HG03521 (cell line): ENCODE measurements around the gene SLC4A9.

Experiments used
- ATAC-seq: cut with Tn5 transposase; IDR thresholded peaks from one replicate; pipeline ENCODE4 v1.9.1; 2021; ENCODE audit warnings: mild to moderate bottlenecking, moderate library complexity; ENCODE audit not compliant: unreplicated experiment

Gene SLC4A9

DNA sequence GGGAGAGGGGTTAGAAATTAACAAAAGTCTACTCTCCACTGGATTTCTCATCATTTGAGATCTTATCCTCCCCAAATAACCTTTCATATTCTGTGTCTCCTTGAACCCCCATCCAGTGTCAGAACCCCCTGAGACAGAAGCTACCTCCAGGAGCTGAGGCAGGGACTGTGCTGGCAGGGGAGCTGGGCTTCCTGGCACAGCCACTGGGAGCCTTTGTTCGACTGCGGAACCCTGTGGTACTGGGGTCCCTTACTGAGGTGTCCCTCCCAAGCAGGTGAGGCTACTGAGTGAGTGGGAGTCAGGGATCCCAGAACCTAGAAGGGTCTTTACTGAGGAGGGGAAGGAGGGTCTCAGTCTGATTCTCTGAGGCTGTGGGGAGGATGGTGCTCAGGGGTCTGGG, 1.9 kb downstream of the SLC4A9 start:
- ATAC-seq = no peak

DNA sequence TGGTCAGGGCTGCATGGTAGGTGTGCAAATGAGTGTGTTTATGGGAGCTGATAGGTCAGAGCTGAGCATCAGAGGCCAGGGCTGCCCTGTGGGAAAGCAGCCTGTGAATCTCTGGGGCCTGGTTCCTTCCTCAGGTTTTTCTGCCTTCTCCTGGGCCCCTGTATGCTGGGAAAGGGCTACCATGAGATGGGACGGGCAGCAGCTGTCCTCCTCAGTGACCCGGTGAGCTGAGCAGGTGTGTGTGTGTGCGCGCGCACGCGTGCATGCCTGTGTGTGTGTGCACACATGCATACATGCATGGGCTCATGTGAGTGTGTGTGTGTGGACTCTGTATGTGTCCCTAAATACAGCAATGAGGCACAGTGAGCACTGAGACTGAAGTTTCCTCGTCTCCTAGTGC, 2.3 kb downstream of the SLC4A9 start:
- no peak for ATAC-seq

DNA sequence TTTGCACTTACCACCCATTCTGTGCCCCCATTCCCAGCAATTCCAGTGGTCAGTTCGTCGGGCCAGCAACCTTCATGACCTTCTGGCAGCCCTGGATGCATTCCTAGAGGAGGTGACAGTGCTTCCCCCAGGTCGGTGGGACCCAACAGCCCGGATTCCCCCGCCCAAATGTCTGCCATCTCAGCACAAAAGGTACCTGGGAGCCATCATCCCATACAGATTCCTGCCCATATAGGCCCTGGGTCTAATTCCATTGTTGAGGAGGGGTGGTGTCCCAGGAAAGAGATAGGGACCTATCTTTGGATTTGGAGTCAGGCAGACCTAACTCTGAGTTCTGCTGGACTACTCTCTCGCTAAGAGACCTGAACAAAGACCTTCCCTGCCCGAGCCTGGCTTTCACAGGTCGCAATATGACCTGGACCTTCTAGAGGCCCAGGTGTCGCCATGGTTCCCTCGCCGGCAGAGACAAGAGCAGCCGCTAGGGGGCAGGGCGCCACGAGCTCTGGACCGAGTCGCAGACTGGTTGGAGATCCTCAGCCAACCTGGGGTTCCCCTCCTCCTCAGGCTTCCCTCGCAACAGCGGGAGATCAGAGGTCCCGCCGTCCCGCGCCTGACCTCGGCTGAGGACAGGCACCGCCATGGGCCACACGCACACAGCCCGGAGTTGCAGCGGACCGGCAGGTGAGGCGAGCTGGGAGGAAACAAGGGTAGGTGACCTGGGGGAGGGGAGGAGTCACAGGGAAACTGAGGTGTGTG, 3.1 kb downstream of the SLC4A9 start:
- ATAC-seq = peak; percentile 88

- ATAC-seq = no peak
These were observed 3.9 kb downstream of the SLC4A9 start for GRCh38 chr5:140363631-140364471.

- no peak for ATAC-seq
These were observed 4.4 kb downstream of the SLC4A9 start for GRCh38 chr5:140364472-140364765.

GRCh38 chr5:140365282-140365681, 5.3 kb downstream of the SLC4A9 start:
- ATAC-seq = no peak

DNA sequence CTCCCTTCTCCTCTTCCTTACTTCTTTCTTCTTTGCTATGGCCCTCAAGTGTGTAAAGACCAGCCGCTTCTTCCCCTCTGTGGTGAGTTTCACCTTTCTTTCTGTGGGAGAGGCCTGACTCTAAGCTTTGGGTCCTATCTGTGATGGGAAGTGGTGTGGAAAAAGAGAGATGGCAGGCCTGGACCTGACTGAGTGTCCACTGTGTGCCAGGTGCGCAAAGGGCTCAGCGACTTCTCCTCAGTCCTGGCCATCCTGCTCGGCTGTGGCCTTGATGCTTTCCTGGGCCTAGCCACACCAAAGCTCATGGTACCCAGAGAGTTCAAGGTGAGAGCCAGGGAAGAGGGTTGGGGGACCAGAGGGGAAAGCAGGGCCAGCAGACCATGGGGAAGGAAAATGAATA, 5.9 kb downstream of the SLC4A9 start:
- ATAC-seq = no peak

DNA sequence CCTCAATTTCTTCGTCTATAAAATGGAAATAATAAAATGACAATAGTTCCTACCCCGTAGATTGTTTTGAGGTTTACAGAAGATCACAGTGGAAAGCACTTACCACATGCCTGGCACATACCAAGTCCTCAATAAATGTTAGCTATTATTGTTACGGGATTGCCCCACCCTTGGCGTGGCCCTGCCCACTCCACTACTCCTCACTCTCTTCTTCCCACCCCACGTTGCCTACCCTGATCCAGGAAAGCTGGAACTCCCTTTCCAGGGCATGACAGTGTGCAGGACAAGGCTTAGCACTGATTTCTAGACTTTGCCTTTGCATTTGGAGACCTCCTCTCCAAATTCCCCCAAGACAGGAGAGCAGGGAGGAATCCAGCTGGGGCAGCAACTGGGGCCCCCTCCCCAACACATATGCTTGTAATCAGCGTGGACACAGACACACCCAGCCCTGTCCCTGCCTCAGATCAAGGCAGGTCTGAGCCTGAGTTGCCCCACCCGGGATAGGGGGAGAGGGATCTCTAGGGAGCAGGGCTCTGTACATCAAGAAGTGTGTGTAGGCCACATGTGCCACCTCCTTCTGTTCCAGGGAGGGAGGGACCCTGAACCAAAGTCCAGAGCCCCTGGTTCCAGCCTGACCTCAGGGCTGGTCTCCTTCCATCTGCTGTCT, 6.7 kb downstream of the SLC4A9 start:
- no peak for ATAC-seq

GRCh38 chr5:140367256-140368013, 7.4 kb downstream of the SLC4A9 start:
- no peak for ATAC-seq

DNA sequence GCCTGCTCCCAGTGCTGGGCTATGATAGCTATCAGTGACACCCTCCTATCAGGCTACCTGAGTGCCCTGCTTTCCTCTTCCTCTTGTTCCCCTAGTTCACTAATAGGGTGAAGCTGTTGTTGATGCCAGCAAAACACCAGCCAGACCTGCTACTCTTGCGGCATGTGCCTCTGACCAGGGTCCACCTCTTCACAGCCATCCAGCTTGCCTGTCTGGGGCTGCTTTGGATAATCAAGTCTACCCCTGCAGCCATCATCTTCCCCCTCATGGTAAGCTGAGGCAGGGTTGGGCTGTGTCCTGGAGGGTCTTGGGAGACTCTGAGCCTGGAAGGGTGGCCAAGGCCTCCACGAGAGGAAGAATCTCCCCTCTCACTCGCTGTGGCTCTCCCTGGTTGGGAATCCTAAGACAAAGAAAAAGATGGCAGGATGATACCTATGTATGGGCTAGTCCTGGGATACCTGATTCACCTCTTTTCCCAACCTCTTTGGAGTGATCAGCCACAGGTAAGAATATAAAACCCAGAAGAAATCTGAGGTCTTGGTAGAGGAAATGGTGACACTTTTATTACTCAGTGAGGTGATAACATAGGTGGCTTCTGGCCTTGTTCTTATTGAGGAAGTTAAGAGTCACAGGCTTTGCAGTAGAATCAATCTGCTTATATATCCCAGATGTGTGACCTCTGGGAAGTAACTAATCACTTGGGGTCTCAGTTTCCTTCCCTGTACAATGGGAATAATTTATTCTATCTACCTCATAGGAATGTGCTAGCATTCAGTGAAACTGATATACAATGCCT, 11.6 kb downstream of the SLC4A9 start:
- no peak for ATAC-seq

GRCh38 chr5:140372971-140373487, 13.0 kb downstream of the SLC4A9 start:
- no peak for ATAC-seq

DNA sequence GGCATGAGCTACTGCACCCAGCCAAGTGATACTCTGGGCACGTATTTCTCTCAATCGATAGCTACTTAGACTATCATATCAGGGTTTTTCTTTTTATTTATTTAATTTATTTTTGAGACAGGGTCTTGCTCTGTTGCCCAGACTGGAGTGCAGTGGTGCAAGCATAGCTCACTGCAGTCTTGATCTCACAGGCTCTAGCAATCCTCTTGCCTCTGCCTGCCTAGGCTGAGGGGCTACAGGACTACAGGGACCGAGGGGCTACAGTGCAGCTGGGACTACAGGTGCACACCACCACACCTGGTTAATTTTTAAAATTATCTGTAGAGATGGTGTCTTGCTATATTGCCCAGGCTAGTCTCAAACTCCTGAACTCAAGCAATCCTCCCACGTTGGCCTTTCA, 21.4 kb downstream of the SLC4A9 start:
- no peak for ATAC-seq

GRCh38 chr5:140381972-140382371, 22.0 kb downstream of the SLC4A9 start:
- no peak for ATAC-seq

GRCh38 chr5:140382866-140383265, 22.9 kb downstream of the SLC4A9 start:
- no peak for ATAC-seq

- ATAC-seq = no peak
These were observed 23.3 kb downstream of the SLC4A9 start for GRCh38 chr5:140383300-140383699.

GRCh38 chr5:140388052-140388451, 28.1 kb downstream of the SLC4A9 start:
- no peak for ATAC-seq

GRCh38 chr5:140391312-140391711, 31.3 kb downstream of the SLC4A9 start:
- ATAC-seq = no peak

DNA sequence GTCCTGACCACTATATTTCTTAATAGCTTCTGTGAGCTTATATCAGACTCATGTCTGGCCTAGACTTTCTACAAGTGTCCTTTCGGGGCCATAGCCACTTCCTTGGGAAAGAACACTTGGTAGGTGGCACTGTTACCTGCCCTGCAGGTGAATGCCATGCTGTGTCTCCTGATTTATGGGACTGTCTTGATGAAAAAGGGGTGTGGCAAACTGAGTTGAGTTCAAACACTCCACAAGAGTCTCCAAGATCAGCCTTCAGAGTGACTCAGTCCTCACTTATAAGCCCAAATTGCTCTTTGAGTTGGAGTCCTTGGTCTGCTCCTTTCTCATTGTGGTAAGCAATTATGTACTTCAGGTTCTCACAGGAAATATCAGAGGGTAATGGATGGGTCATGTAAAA, 31.7 kb downstream of the SLC4A9 start:
- no peak for ATAC-seq

DNA sequence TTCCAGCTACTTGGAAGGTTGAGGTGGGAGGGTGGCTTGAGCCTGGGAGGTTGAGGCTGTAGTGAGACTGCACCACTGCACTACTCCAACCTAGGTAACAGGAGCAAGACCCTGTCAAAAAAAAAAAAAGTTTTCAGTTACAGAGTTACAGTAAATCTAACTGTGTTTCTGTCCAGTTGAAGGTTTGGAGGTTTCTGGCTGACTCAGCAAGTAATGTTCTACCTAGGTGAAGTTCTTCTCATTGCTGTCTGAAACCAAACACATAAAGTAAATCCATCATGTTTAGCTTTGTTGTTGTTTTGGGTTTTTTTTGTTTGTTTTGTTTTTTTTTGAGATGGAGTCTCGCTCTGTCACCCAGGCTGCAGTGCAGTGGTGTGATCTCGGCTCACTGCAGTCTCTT, 33.7 kb downstream of the SLC4A9 start:
- ATAC-seq = no peak

GRCh38 chr5:140398379-140398811, 38.4 kb downstream of the SLC4A9 start:
- no peak for ATAC-seq
